GM12892 (cell line): ENCODE data around the gene KCNMA1.

ENCODE experiments used
- POLR2A ChIP-seq: IDR thresholded peaks from 2 replicates; pipeline ENCODE4 v1.6.1; 2011; ENCODE audit warnings: low read depth, low read length, control low read depth
- POLR2AphosphoS5 ChIP-seq: IDR thresholded peaks from 2 replicates; pipeline ENCODE4 v1.6.1; 2011; ENCODE audit warnings: low read depth, low read length, control low read depth
- TAF1 ChIP-seq: IDR thresholded peaks from 2 replicates; pipeline ENCODE4 v1.6.1; 2011; ENCODE audit warnings: low read depth, mild to moderate bottlenecking, control low read depth, low read length, borderline replicate concordance

DNA sequence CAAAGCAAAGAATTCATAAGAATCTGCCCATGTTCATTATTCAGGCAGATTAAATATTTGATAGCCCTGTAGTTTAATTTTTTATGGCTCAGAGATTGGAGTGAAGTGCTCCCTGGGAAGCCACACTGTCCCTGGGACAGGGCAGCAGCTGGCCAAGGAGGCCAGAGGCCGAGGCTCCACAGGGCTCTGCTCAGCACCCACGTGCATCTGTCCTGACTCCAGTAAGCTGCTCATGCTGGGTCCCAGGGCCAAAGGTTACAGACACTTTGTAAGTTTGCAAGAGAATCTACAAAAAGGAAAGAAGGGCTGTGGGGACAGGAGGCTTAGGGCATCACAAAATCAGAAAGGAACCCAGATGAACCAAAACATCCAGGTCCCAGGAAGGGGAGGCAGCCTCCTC lies 155.5 kb downstream of the KCNMA1 start:
- no peak for TF ChIP-seq TAF1
- no peak for TF ChIP-seq POLR2A
- TF ChIP-seq POLR2AphosphoS5 = no peak
